Sciatic nerve (tissue), 2 donors: ENCODE measurements around the gene PIAS4. TPM values are rescaled to one million over a fixed set of nuclear protein-coding genes. Genes with fewer than 3 reads are reported as not detected.
A peak's percentile ranks its signal among the peaks of the same experiment; 100 is the strongest.

ENCODE experiments used
- ATAC-seq: fragments of 200-7000 bp; cut with Tn5 transposase; one replicate; pipeline ENCODE4 v1.9.1; 2020; ENCODE audit warnings: mild to moderate bottlenecking, moderate library complexity
- DNase-seq: peaks from one replicate; pipeline ENCODE4 v3.0.0-alpha.2; 2020; ENCODE audit warnings: low spot score
- intact Hi-C: fragments of 100-400 bp; cut with DNase I; formaldehyde crosslinking; loops from one replicate; pipeline ENCODE4 v1.14.2; 2022
- total RNA-seq: library from RNA; stranded (reverse); fragmentation: NEBNext Ultra II Directional; extraction: Animal tissue kit (Norgen Biotek cat#: 25700); gene quantifications from one replicate; pipeline ENCODE4 v1.2.1, GENCODE V29; 2021
- donor health status: DM: no; HTN: no; CAD: no.
- donor health status: DM: no; HTN: no; CAD: no.

The PIAS4 gene
- total RNA-seq, 1 donor from 2014 or later: 33.4 TPM

- ATAC-seq: no peak
- intact Hi-C loops: no loop called here
- DNase-seq: no peak
Measured at GRCh38 chr19:4061683-4062418, 54.3 kb downstream of the PIAS4 start.

GRCh38 chr19:4062419-4063368 is 55.2 kb downstream of the PIAS4 start:
- DNase-seq (no peak), ATAC-seq (no peak)
- intact Hi-C loops: no loop called here

- ATAC-seq (no peak), DNase-seq (no peak)
Measured at GRCh38 chr19:4063369-4064148, 56.0 kb downstream of the PIAS4 start.

GRCh38 chr19:4064149-4064495 is 56.6 kb downstream of the PIAS4 start:
- intact Hi-C loops: no loop called here
- DNase-seq: no peak
- ATAC-seq: peak; percentile 1

More at GRCh38 chr19:4063369-4064148, 56.0 kb downstream of the PIAS4 start:
- intact Hi-C loops: no loop called here

- intact Hi-C loops: no loop called here
- DNase-seq (peak; percentile 87), ATAC-seq (peak; percentile 1)
Measured at GRCh38 chr19:4064496-4065260, 57.1 kb downstream of the PIAS4 start.

- intact Hi-C loops: no loop called here
- DNase-seq (peak; percentile 97), ATAC-seq (peak; percentile 88)
Measured at GRCh38 chr19:4065430-4066175, 58.1 kb downstream of the PIAS4 start.

- DNase-seq: peak; percentile 88
- ATAC-seq: peak; percentile 2
- intact Hi-C loops: no loop called here
Measured at GRCh38 chr19:4066176-4066606, 58.7 kb downstream of the PIAS4 start.

GRCh38 chr19:4066682-4067395 is 59.3 kb downstream of the PIAS4 start, which contains the start of gene ZBTB7A:
Gene ZBTB7A (minus strand): TSS chr19:4066899. CDS start chr19:4055232, 11,667 bp downstream.
- intact Hi-C loops: no loop called here
- peak; percentile 89 for DNase-seq
- peak; percentile 48 for ATAC-seq

- intact Hi-C loops: no loop called here
- ATAC-seq: no peak
- no peak for DNase-seq
Measured at GRCh38 chr19:4067396-4068046, 60.0 kb downstream of the PIAS4 start.

GRCh38 chr19:4068047-4068966 is 60.8 kb downstream of the PIAS4 start:
- intact Hi-C loops: no loop called here
- DNase-seq (no peak), ATAC-seq (no peak)

GRCh38 chr19:4069331-4069959 is 61.9 kb downstream of the PIAS4 start:
- intact Hi-C loops: no loop called here
- ATAC-seq: no peak
- no peak for DNase-seq

- intact Hi-C loops: no loop called here
- DNase-seq (no peak), ATAC-seq (no peak)
Measured at GRCh38 chr19:4071610-4072009, 64.1 kb downstream of the PIAS4 start.

GRCh38 chr19:4075373-4075772 is 67.8 kb downstream of the PIAS4 start:
- no peak for ATAC-seq
- DNase-seq: no peak
- intact Hi-C loops: no loop called here

GRCh38 chr19:4077007-4077374 is 69.5 kb downstream of the PIAS4 start:
- DNase-seq: no peak
- peak; percentile 4 for ATAC-seq
- intact Hi-C loops: no loop called here
